ENCODE data around the gene PRORP. TPM values are rescaled to one million over a fixed set of nuclear protein-coding genes. Genes with fewer than 3 reads are reported as not detected.

Gene PRORP
- total and polyA plus RNA-seq, 9 of the 15 experiments (the other 6 are each of a cell fraction or from before 2014, with no cell fraction given) = 21.9 to 48.7 (median 36.5) TPM

DNA sequence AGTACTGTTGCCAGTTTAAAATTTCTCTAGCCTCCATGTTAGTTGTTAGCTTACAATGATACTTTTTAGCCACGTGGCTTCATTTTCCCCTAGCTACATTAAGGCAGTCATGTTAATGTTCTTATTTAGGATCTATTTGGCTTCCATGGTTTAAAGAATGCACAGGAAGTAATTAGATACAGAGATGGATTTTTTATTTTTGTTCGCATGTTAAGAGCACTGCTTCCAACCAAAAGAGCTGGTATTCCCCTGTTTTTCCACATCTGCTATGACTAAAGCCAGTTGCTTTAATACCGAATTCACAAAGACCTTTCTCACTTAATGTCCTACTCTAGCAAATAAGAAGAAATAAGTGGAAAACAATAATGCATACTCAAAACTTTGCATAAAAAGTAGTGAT, 45.1 kb downstream of the PRORP start:
- no peaks in the 10 kb centered on the region for H4K20me1 ChIP-seq (replicated peaks; ENCODE audit: control insufficient read depth, insufficient read depth, low read length)
- no peak overlapping the region for H3K9ac ChIP-seq (ENCODE audit: insufficient read depth in 1 of 2, low read depth in 2 of 2, low read length in 2 of 2)
- no peaks in the 10 kb centered on the region for H3K27me3 ChIP-seq (ENCODE audit: control insufficient read depth in 2 of 2, insufficient read depth in 2 of 2, low read length in 2 of 2)
- no peak overlapping the region for H3K4me3 ChIP-seq
- FAIRE-seq (no peak), ATAC-seq (no peak), DNase-seq (ENCODE audit: extremely low read depth in 1 of 4, low spot score in 3 of 4) (no peak)
- no peaks in the 10 kb centered on the region for H3K79me2 ChIP-seq (ENCODE audit: control insufficient read depth, insufficient read depth, low read length)
- no peak overlapping the region for H3K27ac ChIP-seq (ENCODE audit: extremely low read depth, low read depth, low read length)
- in situ Hi-C loops (cut with MboI) = no loop called here
- no peak overlapping the region for H3K4me2 ChIP-seq (ENCODE audit: insufficient read depth, low read length)
- H3K36me3 ChIP-seq (ENCODE audit: control insufficient read depth, insufficient read depth, low read length) = 0 out of 3 replicates have a peak, but pooled peaks cover 2% of the 10 kb centered on the region
- H3K9me3 ChIP-seq (replicated peaks; ENCODE audit: control insufficient read depth, insufficient read depth, low read depth, low read length) = no peaks in the 10 kb centered on the region
- BruUV-seq (replicated peaks) = no TSS peak
- POLR2A ChIA-PET = no interaction called here
- no peaks in the 10 kb centered on the region for H3K9me1 ChIP-seq (ENCODE audit: control insufficient read depth, insufficient read depth, low read length)
- intact Hi-C loops (cut with micrococcal nuclease) = no loop called here
- CTCF ChIA-PET (ENCODE audit: low intra/inter-chr PET ratio) = no interaction called here
- no peak overlapping the region for H2AFZ ChIP-seq (ENCODE audit: low read depth, low read length)
- 71% methylated on average over 3 of the region's 3 CpGs for WGBS (ENCODE audit: insufficient coverage, low coverage, missing lambda C conversion rate)
- no peaks in the 10 kb centered on the region for H3K4me1 ChIP-seq (replicated peaks in 1 of 2; ENCODE audit: control insufficient read depth in 2 of 2, insufficient read depth in 2 of 2, low read length in 2 of 2)
- TF ChIP-seq ZNF57 (CRISPR knock-in tag; IDR thresholded peaks at IDR 0.05) = no peak
- no peak for TF ChIP-seq RAD51 (IDR thresholded peaks at IDR 0.05; ENCODE audit: borderline replicate concordance, low read depth)
- TF ChIP-seq, protein P1, sequence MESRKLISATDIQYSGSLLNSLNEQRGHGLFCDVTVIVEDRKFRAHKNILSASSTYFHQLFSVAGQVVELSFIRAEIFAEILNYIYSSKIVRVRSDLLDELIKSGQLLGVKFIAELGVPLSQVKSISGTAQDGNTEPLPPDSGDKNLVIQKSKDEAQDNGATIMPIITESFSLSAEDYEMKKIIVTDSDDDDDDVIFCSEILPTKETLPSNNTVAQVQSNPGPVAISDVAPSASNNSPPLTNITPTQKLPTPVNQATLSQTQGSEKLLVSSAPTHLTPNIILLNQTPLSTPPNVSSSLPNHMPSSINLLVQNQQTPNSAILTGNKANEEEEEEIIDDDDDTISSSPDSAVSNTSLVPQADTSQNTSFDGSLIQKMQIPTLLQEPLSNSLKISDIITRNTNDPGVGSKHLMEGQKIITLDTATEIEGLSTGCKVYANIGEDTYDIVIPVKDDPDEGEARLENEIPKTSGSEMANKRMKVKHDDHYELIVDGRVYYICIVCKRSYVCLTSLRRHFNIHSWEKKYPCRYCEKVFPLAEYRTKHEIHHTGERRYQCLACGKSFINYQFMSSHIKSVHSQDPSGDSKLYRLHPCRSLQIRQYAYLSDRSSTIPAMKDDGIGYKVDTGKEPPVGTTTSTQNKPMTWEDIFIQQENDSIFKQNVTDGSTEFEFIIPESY (CRISPR knock-in tag; IDR thresholded peaks at IDR 0.05) = no peak
- TF ChIP-seq, protein P2, sequence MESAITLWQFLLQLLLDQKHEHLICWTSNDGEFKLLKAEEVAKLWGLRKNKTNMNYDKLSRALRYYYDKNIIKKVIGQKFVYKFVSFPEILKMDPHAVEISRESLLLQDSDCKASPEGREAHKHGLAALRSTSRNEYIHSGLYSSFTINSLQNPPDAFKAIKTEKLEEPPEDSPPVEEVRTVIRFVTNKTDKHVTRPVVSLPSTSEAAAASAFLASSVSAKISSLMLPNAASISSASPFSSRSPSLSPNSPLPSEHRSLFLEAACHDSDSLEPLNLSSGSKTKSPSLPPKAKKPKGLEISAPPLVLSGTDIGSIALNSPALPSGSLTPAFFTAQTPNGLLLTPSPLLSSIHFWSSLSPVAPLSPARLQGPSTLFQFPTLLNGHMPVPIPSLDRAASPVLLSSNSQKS (CRISPR knock-in tag; IDR thresholded peaks at IDR 0.05) = no peak
- TF ChIP-seq ELF2 (CRISPR knock-in tag; IDR thresholded peaks at IDR 0.05) = no peak
- no peak for TF ChIP-seq ELF4 (CRISPR knock-in tag; IDR thresholded peaks at IDR 0.05)
- TF ChIP-seq, protein P3, sequence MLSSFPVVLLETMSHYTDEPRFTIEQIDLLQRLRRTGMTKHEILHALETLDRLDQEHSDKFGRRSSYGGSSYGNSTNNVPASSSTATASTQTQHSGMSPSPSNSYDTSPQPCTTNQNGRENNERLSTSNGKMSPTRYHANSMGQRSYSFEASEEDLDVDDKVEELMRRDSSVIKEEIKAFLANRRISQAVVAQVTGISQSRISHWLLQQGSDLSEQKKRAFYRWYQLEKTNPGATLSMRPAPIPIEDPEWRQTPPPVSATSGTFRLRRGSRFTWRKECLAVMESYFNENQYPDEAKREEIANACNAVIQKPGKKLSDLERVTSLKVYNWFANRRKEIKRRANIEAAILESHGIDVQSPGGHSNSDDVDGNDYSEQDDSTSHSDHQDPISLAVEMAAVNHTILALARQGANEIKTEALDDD (IDR thresholded peaks at IDR 0.05) = no peak
- no peak for TF ChIP-seq GATA2 (CRISPR knock-in tag; IDR thresholded peaks at IDR 0.05)
- no peak for TF ChIP-seq E2F6 (IDR thresholded peaks at IDR 0.05; ENCODE audit: borderline replicate concordance in 1 of 2, extremely low read depth in 1 of 2, insufficient read depth in 1 of 2, insufficient read length in 1 of 2, low read depth in 1 of 2, low read length in 1 of 2, poor library complexity in 1 of 2, severe bottlenecking in 1 of 2)
- no peak for TF ChIP-seq FUS (optimal IDR thresholded peaks at IDR 0.05; ENCODE audit: low read depth, low read length)
- no peak for TF ChIP-seq GABPB1 (CRISPR knock-in tag; IDR thresholded peaks at IDR 0.05)
- no peak for TF ChIP-seq CCAR2 (IDR thresholded peaks at IDR 0.05; ENCODE audit: low read depth, low read length)
- no peak for TF ChIP-seq CTBP1 (IDR thresholded peaks at IDR 0.05; ENCODE audit: borderline replicate concordance)
- TF ChIP-seq, protein P4, sequence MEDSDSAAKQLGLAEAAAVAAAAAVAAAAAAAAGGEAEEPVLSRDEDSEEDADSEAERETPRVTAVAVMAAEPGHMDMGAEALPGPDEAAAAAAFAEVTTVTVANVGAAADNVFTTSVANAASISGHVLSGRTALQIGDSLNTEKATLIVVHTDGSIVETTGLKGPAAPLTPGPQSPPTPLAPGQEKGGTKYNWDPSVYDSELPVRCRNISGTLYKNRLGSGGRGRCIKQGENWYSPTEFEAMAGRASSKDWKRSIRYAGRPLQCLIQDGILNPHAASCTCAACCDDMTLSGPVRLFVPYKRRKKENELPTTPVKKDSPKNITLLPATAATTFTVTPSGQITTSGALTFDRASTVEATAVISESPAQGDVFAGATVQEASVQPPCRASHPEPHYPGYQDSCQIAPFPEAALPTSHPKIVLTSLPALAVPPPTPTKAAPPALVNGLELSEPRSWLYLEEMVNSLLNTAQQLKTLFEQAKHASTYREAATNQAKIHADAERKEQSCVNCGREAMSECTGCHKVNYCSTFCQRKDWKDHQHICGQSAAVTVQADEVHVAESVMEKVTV (CRISPR knock-in tag; IDR thresholded peaks at IDR 0.05) = no peak
- TF ChIP-seq JUNB (CRISPR knock-in tag; conservative IDR thresholded peaks at IDR 0.05) = no peak
- TF ChIP-seq LEF1 (IDR thresholded peaks at IDR 0.05) = no peak
- no peak for TF ChIP-seq PHB2 (IDR thresholded peaks at IDR 0.05; ENCODE audit: low read depth)
- TF ChIP-seq LCOR (CRISPR knock-in tag; IDR thresholded peaks at IDR 0.05) = no peak
